Mesenchymal stem cell (in vitro differentiated cells and primary cell): ENCODE measurements around the gene CYSRT1.

Source experiments
- DNase-seq: peaks from one replicate; pipeline ENCODE4 v3.0.0-alpha.2; 2013
- H2AFZ ChIP-seq: one replicate; pipeline ENCODE4 v1.6.1; 2013; ENCODE audit warnings: low read depth, mild to moderate bottlenecking, control low read depth, inconsistent platforms, low read length, moderate library complexity
- H2AK5ac ChIP-seq: 2 replicates; pipeline ENCODE4 v1.6.1; 2013; ENCODE audit warnings: low read length, moderate library complexity, mild to moderate bottlenecking, inconsistent platforms; ENCODE audit not compliant: severe bottlenecking
- H2BK120ac ChIP-seq: one replicate; pipeline ENCODE4 v1.6.1; 2013; ENCODE audit warnings: low read depth, mild to moderate bottlenecking, inconsistent platforms, low read length, moderate library complexity
- H2BK12ac ChIP-seq, 2 experiments: one replicate each; pipeline ENCODE4 v1.6.1; 2013; ENCODE audit warnings: inconsistent platforms in 2 of 2, low read length in 2 of 2, mild to moderate bottlenecking in 2 of 2, moderate library complexity in 2 of 2, control low read depth in 1 of 2
- H2BK15ac ChIP-seq: one replicate; pipeline ENCODE4 v1.6.1; 2013; ENCODE audit warnings: mild to moderate bottlenecking, low read depth, inconsistent platforms; ENCODE audit not compliant: poor library complexity, severe bottlenecking
- H2BK5ac ChIP-seq: 2 replicates; pipeline ENCODE4 v1.6.1; 2013; ENCODE audit warnings: low read depth, mild to moderate bottlenecking, low read length, control low read depth, inconsistent platforms; ENCODE audit not compliant: poor library complexity, severe bottlenecking
- H3K14ac ChIP-seq, 2 experiments: one replicate each; pipeline ENCODE4 v1.6.1; 2013; ENCODE audit warnings: inconsistent platforms in 2 of 2, low read length in 2 of 2, control low read depth in 1 of 2, mild to moderate bottlenecking in 1 of 2, moderate library complexity in 1 of 2
- H3K18ac ChIP-seq, 2 experiments: one replicate each; pipeline ENCODE4 v1.6.1; 2013; ENCODE audit warnings: inconsistent platforms in 2 of 2, low read length in 2 of 2, control low read depth in 1 of 2, low read depth in 1 of 2, mild to moderate bottlenecking in 1 of 2
- H3K23ac ChIP-seq, 2 experiments: one replicate each; pipeline ENCODE4 v1.6.1; 2013; ENCODE audit warnings: inconsistent platforms in 2 of 2, low read length in 2 of 2, mild to moderate bottlenecking in 2 of 2, moderate library complexity in 2 of 2, control low read depth in 1 of 2
- H3K27ac ChIP-seq: 2 replicates; pipeline ENCODE4 v1.5.1; 2013; ENCODE audit warnings: mild to moderate bottlenecking, moderate library complexity, low read length, control low read depth, inconsistent platforms; ENCODE audit not compliant: poor library complexity, severe bottlenecking
- H3K27me3 ChIP-seq, 2 experiments: 2 replicates each; pipeline versions ENCODE4 v1.6.1 to v1.7.0; 2013; ENCODE audit warnings: low read length in 2 of 2, mild to moderate bottlenecking in 2 of 2, moderate library complexity in 2 of 2, control low read depth in 1 of 2, inconsistent platforms in 1 of 2; ENCODE audit not compliant: control insufficient read depth in 1 of 2, insufficient read depth in 1 of 2
- H3K36me3 ChIP-seq, 2 experiments: 2 replicates each; pipeline versions ENCODE4 v1.6.1 to v1.7.0; 2013; ENCODE audit warnings: low read length in 2 of 2, control low read depth in 1 of 2, inconsistent platforms in 1 of 2, low read depth in 1 of 2, mild to moderate bottlenecking in 1 of 2; ENCODE audit not compliant: insufficient read depth in 2 of 2, control insufficient read depth in 1 of 2
- H3K4ac ChIP-seq, 2 experiments: one replicate each; pipeline ENCODE4 v1.6.1; 2013; ENCODE audit warnings: inconsistent platforms in 2 of 2, low read length in 2 of 2, mild to moderate bottlenecking in 2 of 2, moderate library complexity in 2 of 2, control low read depth in 1 of 2, low read depth in 1 of 2
- H3K4me1 ChIP-seq: 2 replicates; pipeline ENCODE4 v1.6.1; 2013; ENCODE audit warnings: low read depth, low read length, control low read depth; ENCODE audit not compliant: control insufficient read depth, insufficient read depth
- H3K4me2 ChIP-seq: 2 replicates; pipeline ENCODE4 v1.6.1; 2013; ENCODE audit warnings: low read length, mild to moderate bottlenecking, inconsistent platforms; ENCODE audit not compliant: poor library complexity, severe bottlenecking
- H3K4me3 ChIP-seq, 2 experiments: 2 replicates each; pipeline versions ENCODE4 v1.5.1 to v1.7.0; 2013; ENCODE audit warnings: low read length in 2 of 2, mild to moderate bottlenecking in 2 of 2, control low read depth in 1 of 2, low read depth in 1 of 2; ENCODE audit not compliant: insufficient read depth in 1 of 2
- H3K79me1 ChIP-seq: replicated peaks from 2 replicates; pipeline ENCODE4 v1.6.1; 2013; ENCODE audit warnings: mild to moderate bottlenecking, control low read depth, low read length, inconsistent platforms; ENCODE audit not compliant: poor library complexity, severe bottlenecking
- H3K9ac ChIP-seq: 2 replicates; pipeline ENCODE4 v1.7.0; 2013; ENCODE audit warnings: mild to moderate bottlenecking, low read length, moderate library complexity
- H3K9me3 ChIP-seq: 2 replicates; pipeline ENCODE4 v1.7.0; 2013; ENCODE audit warnings: mild to moderate bottlenecking, low read length; ENCODE audit not compliant: control insufficient read depth
- H4K8ac ChIP-seq: one replicate; pipeline ENCODE4 v1.6.1; 2013; ENCODE audit warnings: inconsistent platforms, mild to moderate bottlenecking, low read length, moderate library complexity
- H4K91ac ChIP-seq: one replicate; pipeline ENCODE4 v1.6.1; 2013; ENCODE audit warnings: mild to moderate bottlenecking, low read length, inconsistent platforms
- WGBS: methylation state at CpG from one replicate; pipeline ENCODE4 v1.1.7; 2013; ENCODE audit warnings: mixed read lengths; 5-methylcytosine and 5-hydroxymethylcytosine counted together

The CYSRT1 gene

DNA sequence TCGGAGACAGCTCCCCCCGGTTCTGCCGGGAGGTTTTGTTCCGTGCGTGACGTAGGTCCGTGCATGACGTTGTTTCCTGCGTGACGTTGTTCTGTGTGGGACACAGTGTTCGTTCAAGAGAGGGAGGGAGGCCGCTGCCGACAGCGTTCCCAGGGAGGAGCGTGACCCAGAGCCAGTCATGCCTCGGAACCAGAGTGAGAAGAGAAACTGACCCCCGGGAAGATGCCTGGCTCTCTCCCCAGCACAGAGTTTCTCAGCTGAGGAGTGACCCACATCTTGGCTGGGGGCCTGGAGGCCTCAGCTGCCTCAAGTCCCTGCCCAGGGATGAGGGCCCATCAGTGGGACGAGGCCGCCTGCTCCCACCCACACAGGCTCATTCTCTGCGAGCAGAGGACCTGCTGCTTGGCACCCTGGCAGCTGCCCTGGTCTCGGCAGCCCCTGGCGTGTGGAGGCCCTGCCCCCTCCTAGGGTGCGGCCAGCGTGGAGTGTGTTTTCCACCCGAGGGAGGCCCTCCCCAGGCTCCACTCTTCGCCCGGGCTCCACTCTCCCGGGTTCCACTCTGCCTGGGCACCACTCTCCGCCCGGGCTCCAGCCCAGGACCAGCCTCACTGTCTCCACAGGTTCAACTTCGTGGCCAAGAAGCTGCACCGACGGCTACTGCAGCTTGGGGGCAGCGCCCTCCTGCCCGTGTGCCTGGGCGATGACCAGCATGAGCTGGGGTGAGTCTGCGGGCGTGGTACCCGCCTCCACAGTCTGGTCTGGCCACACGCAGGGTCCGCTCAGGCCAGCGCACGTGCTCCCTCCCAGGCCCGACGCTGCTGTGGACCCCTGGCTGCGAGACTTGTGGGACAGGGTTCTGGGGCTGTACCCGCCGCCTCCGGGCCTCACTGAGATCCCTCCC lies 11.6 kb upstream of the CYSRT1 start:
- Histone ChIP-seq H2BK12ac (no peak overlapping the region), H3K9ac (no peak overlapping the region)

DNA sequence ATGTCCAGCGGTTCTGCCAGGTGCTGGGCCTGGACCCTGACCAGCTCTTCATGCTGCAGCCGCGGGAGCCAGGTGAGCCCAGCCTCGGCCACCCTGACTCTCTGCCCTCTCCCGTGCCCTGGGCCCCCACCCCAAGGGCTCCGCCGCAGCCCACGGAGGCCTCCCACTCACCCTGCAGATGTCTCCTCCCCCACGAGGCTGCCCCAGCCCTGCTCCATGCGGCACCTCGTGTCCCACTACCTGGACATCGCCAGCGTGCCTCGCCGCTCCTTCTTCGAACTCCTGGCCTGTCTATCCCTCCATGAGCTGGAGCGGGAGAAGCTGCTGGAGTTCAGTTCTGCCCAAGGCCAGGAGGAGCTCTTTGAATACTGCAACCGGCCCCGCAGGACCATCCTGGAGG lies 10.4 kb upstream of the CYSRT1 start:
- Histone ChIP-seq H2AFZ (no peak overlapping the region), H2BK12ac (no peak overlapping the region), H3K27ac (no peak overlapping the region), H4K91ac (no peak overlapping the region), H3K4me1 (peaks cover 33% of the 10 kb centered on the region), H2AK5ac (no peak overlapping the region), H4K8ac (no peak overlapping the region), H2BK5ac (no peak overlapping the region), H2BK120ac (no peak overlapping the region), H2BK15ac (no peak overlapping the region), H3K4ac (no peak overlapping the region), H3K9me3 (no peaks in the 10 kb centered on the region), H3K79me1 (peaks cover 3% of the 10 kb centered on the region), H3K27me3 (no peaks in the 10 kb centered on the region), H3K9ac (no peak overlapping the region), H3K14ac (no peak overlapping the region), H3K4me3 (no peak overlapping the region), H3K4me2 (no peak overlapping the region), H3K18ac (no peak overlapping the region), H3K36me3 (peaks cover 5 to 70% of the 10 kb centered on the region in 2 experiments), H3K23ac (no peak overlapping the region)
- DNase-seq: no peak
- WGBS: 96% methylated on average over 19 of the region's 19 CpGs

More for the DNA sequence above, 11.6 kb upstream of the CYSRT1 start:
- no peak overlapping the region for H3K14ac ChIP-seq
- no peak for DNase-seq
- peak overlapping the region; percentile 10 for H4K8ac ChIP-seq
- WGBS: 96% methylated on average over 49 of the region's 49 CpGs
- H3K27ac ChIP-seq: no peak overlapping the region
- H3K18ac ChIP-seq: no peak overlapping the region
- H3K4me3 ChIP-seq: no peak overlapping the region
- peaks cover 11 to 83% of the 10 kb centered on the region in 2 experiments for H3K36me3 ChIP-seq
- H3K79me1 ChIP-seq: peaks cover 7% of the 10 kb centered on the region
- H3K23ac ChIP-seq: no peak overlapping the region
- H3K4me1 ChIP-seq: peaks cover 23% of the 10 kb centered on the region
- H3K4ac ChIP-seq: no peak overlapping the region
- no peak overlapping the region for H2BK5ac ChIP-seq
- no peaks in the 10 kb centered on the region for H3K9me3 ChIP-seq
- no peak overlapping the region for H2BK120ac ChIP-seq
- H2BK15ac ChIP-seq: no peak overlapping the region
- no peak overlapping the region for H2AK5ac ChIP-seq
- no peak overlapping the region for H3K4me2 ChIP-seq
- H3K27me3 ChIP-seq: no peaks in the 10 kb centered on the region
- no peak overlapping the region for H4K91ac ChIP-seq
- no peak overlapping the region for H2AFZ ChIP-seq

GRCh38 chr9:137215196-137215986 lies 9.6 kb upstream of the CYSRT1 start:
- no peak overlapping the region for H3K4me3 ChIP-seq
- no peaks in the 10 kb centered on the region for H3K9me3 ChIP-seq
- H3K18ac ChIP-seq: no peak overlapping the region
- H3K9ac ChIP-seq: no peak overlapping the region
- H3K79me1 ChIP-seq: peaks cover 3% of the 10 kb centered on the region
- H2BK15ac ChIP-seq: no peak overlapping the region
- no peak overlapping the region for H3K4ac ChIP-seq
- no peak overlapping the region for H2BK12ac ChIP-seq
- no peak overlapping the region for H2AK5ac ChIP-seq
- peaks cover 5 to 69% of the 10 kb centered on the region in 2 experiments for H3K36me3 ChIP-seq
- no peak overlapping the region for H3K14ac ChIP-seq
- WGBS: 97% methylated on average over 22 of the region's 22 CpGs
- H3K27ac ChIP-seq: no peak overlapping the region
- no peak overlapping the region for H4K8ac ChIP-seq
- no peak overlapping the region for H4K91ac ChIP-seq
- peaks cover 38% of the 10 kb centered on the region for H3K4me1 ChIP-seq
- no peak overlapping the region for H2AFZ ChIP-seq
- no peak overlapping the region for H2BK5ac ChIP-seq
- H3K27me3 ChIP-seq: no peaks in the 10 kb centered on the region
- no peak overlapping the region for H3K23ac ChIP-seq
- H3K4me2 ChIP-seq: no peak overlapping the region
- DNase-seq: no peak
- H2BK120ac ChIP-seq: no peak overlapping the region
